Activated CD4-positive, alpha-beta T cell treated with anti-CD3 and anti-CD28 coated beads, Interleukin-2, amount 50 U/mL, for 4 hours (primary cell): Measurements from ENCODE around the gene B4GALNT1.
"Not testable (repeated sequence)": the region's sequence is repeated elsewhere in the genome, so short reads cannot be mapped to it uniquely, and the experiment has no call there.

Experiments used
- DNase-seq, 2 experiments: peaks; one replicate each; pipeline ENCODE4 v3.0.0-alpha.2; 2020

The B4GALNT1 gene

DNA sequence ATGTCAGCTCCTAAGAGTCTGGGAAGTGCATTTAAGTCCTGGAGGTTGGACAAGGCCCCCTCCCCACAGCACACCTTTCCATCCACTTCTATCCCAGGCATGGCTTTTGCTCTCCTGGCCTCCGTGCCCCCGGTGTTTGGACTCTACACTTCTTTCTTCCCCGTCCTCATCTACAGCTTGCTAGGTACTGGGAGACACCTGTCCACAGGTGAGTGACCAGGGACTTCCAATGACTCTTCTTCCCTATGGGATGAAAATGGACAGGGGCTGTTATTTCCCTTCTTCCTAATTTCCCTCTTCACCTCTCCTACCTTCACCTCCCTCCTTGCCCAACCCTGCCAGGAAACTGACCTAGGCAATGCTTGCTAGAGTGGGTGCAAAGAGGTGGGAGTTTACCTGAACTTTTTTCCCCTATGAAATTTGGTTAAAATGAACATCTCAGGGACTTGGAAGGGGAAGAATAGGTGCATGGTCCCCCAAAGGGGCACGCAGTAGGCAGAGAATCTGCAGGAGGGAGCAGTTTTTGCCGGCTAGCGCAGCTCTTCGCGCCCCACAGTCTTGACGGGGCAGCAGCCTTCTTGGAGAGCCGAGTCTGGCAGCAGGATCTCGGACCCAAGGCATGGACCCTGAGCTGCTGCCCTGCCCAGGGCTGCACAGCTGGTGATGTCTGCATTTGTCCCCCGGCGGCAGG lies 12.6 kb downstream of the B4GALNT1 start:
- no peak for DNase-seq

DNA sequence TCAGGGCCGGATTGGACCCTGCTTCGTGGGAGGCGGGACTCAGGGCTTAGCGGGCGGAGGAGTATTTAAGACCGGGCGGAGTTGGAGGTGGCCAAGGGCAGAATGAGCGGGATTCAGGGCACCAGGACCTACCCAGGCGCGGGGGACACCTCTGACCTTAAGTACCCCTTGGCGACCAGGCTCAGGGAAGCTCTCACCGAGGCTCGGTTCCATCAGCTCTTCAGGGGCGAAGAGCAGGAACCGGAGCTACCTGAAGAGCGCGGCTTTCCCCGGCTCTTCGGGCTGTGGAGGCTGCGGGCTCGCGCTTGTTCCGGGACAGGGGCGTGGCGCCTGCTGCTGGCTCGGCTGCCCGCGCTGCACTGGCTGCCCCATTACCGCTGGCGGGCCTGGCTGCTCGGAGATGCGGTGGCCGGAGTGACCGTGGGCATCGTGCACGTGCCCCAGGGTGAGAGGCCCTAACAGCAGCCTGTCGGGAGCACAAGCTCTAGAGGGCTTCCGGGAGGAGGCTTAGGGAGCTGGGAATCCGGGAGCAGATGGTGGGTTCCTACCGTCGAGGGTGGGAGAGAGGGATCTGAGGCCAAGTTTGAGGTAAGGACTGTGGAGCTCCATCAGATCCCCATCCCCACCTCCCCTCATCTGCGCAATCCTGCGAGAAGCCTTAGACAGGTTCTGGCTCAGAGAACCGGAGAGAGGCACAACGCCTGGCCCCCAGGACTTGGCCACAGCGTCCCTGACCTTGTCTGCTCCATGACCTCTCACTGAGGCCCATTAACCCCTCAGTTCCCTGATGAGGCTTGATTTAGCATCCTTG lies 13.4 kb downstream of the B4GALNT1 start:
- no peak for DNase-seq

DNA sequence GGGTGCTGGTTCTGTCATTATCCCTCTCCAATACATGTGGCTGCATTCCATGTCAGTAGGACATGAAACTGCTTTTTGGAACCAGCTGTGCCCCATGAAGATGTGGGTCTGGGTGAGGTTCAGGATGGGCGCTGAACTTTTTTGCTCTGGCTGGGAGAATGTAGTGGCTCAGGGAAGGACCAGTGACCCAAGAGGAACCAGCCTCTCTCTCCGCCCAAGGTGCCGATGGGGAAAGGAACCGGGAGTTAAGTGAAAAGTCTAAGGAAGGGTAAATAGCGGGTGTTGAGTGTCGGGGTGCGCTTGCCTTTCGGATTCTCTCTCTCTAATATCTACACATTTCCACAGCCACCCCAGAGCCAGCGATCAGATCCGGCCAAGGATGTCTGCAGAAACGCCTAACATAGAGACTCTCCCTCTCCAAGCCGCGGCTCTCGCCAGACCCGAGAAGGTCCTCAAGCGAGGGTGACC lies 14.0 kb downstream of the B4GALNT1 start:
- DNase-seq, result no peak

DNA sequence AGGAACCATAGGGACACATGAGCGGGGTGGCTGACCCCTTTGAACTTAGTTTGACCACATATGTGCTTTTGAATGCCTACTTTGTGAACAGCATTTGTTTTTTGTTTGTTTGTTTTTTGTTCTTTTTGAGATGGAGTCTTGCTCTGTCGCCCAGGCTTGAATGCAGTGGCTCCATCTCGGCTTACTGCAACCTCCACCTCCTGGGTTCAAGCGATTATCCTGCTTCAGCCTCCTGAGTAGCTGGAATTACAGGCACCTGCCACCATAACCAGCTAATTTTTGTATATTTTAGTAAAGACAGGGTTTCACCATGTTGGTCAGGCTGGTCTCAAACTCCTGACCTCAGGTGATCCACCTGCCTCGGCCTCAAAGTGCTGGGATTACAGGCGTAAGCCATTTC lies 14.6 kb downstream of the B4GALNT1 start:
- DNase-seq, result not testable (repeated sequence)

DNA sequence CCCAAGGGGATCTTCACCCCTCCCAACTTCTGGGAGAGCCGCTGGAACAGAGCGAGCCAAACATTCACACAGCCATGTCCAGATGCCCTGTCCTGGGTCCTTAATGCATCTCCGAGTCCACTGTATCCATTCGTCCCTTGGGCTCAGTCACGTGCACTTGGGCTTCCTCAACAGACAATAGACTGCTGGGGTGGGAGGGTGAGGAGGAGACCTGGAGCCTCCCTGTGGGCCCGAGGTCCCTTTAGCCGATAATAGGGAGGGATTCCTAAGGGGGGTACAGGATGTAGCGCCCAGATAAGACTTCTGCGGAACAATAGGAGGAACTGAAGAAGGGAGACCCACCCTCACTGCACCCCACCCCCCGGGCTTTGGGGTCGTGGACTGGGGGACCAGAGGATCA lies 15.1 kb downstream of the B4GALNT1 start:
- DNase-seq, result no peak

DNA sequence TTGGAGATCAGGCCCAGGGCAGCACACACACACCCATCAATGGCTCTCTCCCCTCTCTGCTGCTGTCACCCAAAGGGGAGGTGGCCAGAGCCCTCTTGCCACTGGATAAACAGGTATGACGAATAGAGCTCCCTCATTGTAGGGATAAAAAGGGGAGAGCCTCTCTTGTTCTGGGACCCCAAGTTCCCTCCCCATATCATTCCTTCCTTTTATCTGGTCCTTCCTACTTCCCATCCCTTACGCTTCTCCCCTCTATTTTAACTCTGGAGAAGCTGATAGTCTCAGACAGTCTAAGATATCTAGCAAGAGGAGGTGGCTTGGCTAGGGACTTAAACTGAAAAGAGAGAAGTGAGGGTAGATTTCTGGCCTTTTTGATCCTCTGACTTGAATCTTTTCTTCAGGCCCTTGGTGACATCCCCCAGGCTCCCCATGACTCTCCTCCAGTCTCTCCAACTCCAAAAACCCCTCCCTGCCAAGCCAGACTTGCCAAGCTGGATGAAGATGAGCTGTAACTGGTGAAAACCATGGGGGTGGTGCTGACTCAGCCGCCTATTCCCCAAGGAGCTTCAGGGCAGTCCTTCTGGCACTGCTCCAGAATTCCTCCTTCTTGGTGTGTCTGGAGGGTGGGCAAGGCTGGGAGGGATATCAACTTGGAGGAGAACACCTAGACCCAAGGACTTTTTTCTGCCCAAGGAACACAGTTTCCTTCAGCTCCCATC lies 16.5 kb downstream of the B4GALNT1 start:
- no peak for DNase-seq

DNA sequence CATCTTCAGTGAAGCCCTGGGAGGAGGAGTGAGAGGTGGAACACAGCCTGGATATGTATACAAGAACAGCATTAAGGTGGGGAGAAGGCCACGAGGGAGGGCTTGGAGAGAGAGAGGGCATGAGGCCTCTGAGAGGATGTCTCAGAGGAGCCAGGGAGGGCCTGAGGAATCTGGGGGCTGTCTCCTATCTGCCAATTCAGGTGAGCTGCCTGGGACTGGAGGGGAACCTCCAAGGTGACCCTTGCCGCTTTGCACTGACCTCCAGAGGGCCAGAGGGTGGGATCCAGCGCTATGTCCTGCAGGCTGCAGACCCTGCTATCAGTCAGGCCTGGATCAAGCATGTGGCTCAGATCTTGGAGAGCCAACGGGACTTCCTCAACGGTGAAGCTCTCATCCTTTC lies 17.4 kb downstream of the B4GALNT1 start:
- no peak for DNase-seq

DNA sequence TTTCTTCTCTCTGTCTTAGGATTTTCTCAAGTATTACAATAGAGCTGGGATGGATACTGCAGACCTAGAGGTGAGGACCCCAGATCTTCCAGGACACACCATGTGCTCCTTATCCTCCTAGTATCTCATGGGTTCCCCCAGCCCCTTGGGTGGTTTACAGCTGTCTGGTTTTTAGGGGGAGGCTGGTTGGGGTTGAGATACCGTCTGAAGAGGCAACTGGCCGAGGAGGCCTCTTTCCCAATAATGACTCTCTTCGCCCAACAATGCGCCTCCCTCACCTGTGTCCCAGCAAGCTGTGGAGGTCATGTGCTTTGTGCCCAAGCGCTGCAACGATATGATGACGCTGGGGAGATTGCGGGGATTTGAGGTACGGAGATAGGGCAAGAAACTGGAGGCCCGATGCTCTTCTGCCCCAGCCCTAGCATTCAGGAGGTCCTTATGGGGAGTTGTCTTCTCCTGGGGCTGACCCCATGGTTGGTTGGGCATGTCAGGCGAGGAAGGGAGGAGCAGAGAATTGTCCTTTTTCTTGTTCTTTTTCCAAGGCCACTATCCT lies 18.0 kb downstream of the B4GALNT1 start:
- DNase-seq, result no peak

DNA sequence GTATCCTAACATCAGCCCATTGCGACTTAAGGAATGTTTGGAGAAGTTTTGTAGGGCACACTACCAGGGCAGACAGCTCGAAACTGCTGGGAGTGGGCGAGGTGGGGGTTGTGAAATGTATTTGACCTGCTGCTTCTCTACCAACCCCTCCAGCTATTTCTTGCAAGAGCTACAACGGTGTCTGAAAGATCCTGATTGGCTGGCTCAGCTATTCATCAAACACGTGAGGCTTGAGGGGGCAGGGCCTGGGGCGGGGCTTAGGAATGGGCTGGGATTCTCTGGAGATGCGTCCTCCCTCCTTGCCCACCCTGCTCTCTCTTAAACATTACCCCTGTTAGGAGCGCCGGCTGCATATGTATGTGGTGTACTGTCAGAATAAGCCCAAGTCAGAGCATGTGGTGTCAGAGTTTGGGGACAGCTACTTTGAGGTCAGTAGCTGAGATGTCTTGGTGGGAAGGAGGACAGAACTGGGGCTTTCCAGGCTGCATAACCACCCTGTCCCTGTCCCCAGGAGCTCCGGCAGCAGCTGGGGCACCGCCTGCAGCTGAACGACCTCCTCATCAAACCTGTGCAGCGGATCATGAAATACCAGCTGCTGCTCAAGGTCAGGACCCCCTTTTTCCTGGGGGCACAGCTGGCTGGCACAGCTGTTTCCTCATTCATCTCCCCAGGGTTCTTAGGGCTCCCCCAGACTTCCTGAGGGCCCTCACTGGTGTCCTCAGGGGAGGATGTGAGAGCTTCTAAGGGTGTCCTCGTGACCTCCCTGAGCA lies 18.6 kb downstream of the B4GALNT1 start:
- DNase-seq, result no peak

DNA sequence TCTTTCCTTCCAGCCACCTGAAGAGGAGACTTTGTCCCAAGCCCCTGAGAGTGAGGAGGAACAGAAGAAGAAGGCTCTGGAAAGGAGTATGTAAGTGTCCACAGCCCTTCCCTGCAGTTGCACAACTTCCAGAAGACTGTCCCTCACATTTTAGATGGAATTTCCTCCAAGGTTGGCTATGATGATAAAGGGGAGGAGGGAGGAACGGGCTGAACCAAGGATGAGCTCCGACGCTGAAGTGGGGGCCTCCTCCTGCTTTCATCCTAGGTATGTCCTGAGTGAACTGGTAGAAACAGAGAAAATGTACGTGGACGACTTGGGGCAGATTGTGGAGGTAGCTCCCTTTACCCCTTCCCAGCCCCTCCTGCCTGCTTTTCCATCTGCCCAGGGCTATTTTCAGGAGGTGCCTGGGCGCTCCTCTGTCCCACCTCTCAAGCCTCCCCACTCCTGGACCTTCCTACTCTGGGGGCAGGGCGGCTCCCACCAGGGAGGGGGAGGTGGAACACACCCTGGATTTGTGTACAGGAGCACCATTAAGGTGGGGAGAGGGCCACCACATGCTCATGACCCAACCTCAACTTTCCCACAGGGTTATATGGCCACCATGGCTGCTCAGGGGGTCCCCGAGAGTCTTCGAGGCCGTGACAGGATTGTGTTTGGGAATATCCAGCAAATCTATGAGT lies 19.4 kb downstream of the B4GALNT1 start:
- no peak for DNase-seq

DNA sequence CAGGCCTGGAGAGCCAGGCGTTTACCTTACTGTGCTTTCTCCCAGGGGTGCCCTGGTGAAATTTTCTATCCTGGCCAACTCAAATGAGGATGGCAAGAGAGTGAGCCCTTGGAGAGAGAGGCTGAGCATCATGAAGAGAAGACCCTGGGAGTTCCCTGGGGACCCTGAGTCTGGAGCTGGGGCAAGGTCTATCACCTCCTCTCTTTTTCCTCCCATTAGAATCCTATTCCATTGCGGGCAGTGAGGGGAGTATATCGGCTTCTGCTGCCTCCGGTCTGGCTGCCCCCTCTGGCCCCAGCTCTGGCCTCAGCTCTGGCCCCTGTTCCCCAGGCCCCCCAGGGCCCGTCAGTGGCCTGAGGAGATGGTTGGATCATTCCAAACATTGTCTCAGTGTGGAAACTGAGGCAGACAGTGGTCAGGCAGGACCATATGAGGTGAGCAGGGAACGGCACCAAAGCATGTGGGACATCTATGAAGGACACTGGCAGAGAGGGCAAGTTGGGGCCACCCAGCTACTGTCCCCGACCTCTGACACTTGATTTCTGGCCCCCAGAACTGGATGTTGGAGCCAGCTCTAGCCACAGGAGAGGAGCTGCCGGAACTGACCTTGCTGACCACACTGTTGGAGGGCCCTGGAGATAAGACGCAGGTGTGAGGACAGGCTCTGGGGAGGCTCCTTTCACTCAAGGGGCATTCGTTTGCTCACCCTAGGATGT lies 20.1 kb downstream of the B4GALNT1 start:
- DNase-seq, result no peak

DNA sequence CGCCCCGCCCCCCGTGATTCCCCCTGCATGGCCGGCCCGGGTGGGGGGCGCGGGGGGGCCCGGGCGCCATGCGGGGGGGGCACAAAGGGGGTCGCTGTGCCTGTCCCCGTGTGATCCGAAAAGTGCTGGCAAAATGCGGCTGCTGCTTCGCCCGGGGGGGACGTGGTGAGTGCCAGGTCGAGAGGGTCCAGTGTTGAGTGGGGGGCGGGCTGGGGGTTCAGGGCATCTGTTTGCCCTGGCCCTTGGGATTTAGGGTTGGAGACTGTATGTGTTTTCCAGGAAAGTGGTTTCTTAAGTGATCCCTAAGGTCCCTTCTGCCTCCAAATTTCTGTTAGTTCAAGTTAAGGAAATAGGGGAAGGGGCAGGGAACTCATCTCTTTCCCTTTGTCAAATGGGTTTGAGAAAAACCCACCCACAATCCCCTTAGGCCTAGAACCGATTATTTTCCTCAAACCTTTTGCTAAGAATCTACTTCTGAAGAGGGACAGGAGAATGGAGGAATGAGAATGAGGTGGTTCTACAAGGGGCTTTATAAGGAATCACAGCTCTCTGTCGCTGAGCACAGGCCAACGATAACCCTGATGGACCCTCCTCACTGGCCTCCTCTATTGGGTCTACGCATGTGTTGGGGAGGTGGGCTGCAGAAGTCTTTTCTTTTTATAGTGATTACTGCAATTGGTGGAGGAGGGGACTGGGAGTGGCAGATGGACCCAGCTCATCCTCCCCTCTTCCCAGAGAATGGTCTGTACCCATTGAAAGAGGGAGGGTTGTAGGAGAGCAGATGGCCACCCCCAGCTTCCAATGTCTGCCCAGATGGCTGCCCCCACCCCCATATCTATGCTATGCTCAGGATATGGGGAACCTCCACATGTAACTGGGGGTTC lies 20.9 kb downstream of the B4GALNT1 start:
- no peak for DNase-seq

DNA sequence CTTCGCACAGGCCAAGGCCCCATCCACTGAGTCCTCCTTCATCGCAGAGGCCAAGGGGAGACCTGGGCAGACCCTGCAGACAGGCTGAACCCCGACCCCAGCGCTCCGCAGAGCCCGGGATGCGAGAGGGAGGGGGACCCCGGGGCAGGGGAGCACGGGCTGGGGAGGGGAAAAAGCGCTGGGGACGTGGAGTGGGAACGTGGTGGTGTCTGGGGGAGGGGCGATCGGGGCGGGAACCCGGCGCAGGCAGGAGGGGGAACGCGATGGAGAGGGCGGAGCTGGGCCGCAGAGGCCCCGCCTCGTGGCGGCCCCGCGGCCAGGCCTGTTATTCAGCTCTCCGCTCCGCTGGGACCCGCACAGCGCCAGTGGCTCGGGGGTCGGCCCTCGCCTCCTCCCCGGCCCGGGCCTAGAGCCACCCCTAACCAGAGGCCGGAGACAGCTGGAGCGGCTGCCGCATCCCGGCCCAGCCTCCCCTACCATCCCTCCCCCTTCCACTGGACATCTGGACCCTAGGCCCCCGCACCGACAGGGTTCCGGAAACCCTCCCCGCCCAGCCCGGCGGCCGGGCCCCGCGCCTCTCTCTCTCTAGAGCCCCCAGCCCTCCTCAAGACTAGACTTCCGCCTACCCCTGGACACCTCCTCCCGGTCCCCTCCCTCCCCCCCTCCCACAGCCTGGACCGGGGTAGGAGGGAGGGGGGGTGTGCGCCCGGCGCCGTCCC lies 21.7 kb downstream of the B4GALNT1 start, which contains the start of gene ARHGEF25:
Gene ARHGEF25 (plus strand): TSS at position 328 of the 719 bp plus-strand sequence. CDS start 460 bp downstream, outside the sequence.
- peak in 1 of 2 experiments; percentile 43 for DNase-seq

DNA sequence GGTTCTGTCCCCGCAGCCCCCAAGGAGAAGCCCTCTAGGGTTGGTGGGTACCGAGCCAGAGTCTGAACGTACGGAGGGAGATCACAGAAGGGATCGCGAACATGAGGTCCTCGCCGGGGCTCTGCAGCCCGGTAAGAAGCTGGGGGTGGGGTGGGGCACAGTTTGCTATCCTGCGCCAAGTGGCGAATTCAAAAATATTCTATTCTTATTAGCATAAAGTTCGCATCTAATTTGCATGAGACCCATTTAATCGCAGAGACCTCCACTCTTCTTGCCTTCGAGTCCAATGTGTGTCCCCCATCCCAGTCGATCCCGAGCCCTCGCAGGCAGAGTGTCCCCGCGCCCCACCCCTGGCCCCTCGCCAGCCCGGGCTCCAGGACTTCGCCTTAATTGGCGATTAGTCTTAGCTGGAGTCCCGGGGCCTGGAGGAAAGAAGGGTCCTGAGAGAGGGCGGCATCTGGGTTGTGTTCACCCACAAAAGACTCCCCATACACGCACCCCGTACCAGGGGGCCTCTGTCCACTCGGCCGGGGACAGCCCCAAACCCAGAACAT lies 22.4 kb downstream of the B4GALNT1 start:
- no peak for DNase-seq

DNA sequence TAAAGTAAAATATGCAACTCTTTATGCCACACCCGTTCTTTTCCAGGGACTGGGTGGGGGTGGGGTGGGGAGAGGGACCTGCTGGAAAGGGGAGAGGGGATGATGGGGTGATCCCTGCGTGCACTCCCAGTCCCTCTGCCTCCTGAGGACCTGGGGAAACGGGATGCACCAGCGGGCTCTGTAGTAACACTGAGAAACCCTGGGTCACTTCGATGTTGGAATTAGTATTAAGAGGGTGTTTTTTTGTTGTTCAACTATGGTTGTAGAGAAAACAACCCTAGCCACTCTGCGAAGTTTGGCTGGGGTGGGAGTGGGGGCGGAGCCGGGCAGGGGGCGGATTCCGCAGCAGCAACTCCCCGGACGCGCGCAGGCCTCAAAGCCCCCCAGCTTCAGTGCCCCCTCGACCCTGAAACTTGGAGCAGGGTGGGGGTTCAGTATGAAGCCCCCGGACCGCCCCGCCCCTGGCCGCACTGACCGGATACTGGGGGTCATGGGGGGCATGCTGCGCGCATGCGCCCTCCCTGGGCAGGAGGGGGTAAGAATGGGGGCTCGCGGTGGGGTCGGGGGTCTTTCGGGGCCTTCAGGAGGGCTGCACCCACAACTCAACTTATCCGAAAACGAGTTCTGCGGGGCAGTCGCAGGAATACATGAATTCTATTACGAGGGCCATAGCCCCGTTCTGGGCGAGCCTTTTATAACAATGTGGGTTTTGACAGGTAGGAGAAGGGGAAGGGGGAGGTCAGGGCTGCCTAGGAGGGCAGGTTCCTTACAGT lies 23.0 kb downstream of the B4GALNT1 start:
- no peak for DNase-seq

DNA sequence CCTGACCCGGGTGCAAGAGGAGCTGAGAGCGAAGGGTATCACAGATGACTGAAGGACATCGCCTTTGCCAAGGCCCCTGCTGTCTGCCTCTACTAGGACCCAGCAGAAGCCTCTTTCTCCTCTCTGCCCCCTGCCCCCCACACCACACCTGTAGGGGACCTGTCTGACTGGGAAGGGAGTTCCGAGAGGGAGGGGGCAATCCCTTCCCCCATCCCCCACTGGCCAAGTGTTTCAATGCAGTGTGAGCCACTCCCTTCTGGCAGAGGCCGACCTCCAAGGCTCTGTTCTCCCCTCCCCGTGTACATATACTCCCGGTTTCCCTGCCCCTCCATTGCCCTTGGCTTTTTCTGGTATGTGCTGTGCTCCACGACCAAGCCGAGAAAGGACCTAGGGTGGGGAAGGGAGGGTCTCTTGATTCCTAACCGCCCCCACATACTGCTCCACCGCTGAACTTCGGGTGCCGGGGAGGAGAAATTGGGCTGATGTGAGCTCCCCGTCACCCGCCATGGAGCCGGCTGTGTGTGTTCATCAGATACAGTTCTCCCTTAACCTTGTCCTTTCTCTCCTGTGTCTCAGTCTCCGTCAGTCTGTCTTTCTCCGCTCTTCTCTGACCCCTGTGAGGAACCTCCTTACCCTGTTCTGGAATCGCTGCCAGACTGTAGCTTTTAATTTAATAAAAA lies 23.8 kb downstream of the B4GALNT1 start:
- DNase-seq, result no peak

DNA sequence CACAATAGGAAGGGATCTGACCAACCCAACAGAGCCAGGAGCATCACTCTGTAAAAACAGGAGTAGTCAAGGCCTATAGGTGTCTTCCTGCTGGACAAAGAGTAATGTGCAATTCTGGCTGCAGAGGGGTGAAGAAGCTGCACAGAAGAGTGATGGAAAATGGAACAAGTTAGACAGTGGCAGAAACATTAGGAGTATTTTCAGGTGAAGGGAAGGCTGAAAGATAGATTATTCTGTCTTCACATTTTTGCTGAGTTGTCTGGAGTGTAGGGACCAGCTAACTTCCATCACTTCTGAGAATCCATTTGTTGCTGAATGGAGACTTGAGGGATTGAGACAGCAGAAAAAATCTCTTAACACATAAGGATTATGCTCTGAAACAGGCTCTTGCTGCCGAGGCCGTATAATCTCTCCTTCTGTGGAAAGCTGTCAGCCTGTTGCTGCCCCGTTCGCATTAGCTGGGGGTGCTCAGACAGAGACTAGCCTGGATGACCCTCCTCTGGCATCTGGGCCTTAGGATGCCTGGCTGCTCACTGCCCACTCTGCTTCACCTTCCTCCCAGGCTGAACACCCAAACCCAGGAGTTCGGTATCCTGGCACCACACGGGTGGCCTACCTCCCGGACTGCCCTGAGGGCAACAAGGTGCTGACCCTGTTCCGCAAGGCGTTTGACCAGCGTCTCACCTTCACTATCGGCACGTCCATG lies 24.9 kb downstream of the B4GALNT1 start:
- DNase-seq, result no peak
